HG03139 (cell line): ENCODE measurements around the gene ST3GAL5.
"Not testable (repeated sequence)": the region's sequence is repeated elsewhere in the genome, so short reads cannot be mapped to it uniquely, and the experiment has no call there.

Experiments
- ATAC-seq: cut with Tn5 transposase; IDR thresholded peaks from one replicate; pipeline ENCODE4 v1.9.1; 2021; ENCODE audit not compliant: unreplicated experiment

Gene ST3GAL5

GRCh38 chr2:85894554-85895278, 5.9 kb upstream of the ST3GAL5 start:
- ATAC-seq: not testable (repeated sequence)

- no peak for ATAC-seq
Observed at GRCh38 chr2:85893428-85894258, 4.9 kb upstream of the ST3GAL5 start.

DNA sequence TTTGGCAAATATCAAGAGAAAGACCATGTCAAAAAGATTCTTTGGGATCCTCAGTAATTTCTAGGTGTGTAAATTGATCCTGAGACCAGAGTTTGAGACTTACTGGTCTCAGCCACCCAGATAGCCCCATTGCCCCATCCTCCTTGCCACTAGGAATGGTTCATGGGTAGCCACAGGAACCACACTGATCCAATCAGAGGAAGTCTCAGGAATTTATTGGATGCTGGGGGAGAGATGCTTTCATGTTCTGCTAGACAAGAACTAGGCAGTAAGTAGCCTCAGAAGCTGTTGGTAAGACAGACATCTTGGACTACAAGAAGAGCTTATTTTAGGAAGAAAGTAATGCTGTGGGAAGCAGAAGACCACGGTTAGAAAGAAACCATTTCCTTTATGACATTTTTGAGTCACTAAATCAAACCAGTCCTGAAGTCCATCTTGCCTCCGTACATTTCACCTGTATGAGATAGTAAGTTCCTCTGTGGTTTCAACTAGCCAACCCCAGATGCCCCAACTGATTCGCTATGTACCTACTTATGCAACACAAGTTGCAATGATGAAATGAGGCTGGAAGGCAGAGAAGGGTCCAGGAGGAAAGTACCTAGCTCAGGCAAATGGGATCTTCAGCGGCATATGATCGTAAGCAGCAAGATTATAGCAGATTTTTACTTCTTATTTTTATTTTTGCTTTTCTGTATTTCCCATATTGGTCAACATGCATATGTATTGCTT, 3.6 kb upstream of the ST3GAL5 start:
- ATAC-seq: no peak

DNA sequence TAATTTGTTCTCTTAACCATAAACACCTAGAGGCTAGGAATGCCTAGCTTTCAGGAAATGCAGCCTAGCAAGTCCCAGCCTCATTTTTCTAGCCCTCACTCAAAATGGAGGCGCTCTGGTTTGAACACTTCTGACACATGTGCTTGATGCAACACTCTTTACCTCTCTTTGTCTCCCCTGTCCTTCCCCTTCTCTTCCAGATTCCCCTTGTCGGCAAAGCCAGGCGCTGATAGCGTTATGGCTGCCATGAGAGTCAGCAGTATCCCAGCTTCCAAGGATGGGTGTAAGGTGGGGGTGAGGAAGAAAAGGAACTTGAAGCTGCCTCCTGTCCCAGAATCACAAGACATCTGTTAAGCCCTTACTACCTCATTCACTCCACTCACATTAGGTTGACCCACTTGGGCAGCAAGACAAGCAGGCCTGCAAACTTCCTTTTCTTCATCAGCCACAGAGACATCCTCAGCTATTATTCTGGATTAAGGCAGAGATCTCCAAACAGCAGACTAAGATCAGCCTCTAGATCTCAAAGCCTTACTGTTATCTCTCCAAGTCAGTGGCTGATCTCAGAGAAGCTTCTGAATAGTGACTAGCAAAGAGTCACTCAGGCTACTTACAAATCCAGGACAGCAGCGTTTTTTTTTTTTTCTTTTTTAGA, 1.9 kb upstream of the ST3GAL5 start:
- no peak for ATAC-seq

DNA sequence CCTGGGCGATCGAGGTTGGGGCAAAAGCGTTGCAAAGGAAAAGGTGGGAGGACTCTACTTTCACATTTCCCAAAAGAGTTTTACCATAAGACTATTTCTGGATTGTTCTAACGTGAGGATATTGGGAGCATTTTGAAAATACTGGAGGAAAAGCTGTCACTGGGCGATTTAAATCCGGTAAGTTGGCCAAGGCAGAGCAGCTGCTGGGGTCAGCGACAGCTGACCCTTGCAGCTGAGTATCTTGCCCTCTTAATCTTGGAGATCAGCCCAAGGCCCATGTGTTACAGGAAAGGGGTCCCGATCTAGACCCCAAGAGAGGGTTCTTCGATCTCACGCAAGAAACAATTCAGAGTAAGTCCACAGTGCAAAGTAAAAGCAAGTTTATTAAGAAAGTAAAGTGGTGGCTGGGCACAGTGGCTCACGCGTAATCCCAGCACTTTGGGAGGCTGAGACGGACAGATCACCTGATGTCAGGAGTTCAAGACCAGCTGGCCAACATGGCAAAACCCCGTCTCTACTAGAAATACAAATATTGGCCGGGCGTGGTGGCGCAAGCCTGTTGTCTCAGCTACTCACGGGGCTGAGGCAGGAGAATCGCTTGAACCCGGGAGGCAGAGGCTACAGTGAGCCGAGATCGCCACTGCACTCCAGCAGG, 964 bp upstream of the ST3GAL5 start:
- no peak for ATAC-seq

- ATAC-seq: no peak
Observed at GRCh38 chr2:85888020-85888683, 638 bp downstream of the ST3GAL5 start.

DNA sequence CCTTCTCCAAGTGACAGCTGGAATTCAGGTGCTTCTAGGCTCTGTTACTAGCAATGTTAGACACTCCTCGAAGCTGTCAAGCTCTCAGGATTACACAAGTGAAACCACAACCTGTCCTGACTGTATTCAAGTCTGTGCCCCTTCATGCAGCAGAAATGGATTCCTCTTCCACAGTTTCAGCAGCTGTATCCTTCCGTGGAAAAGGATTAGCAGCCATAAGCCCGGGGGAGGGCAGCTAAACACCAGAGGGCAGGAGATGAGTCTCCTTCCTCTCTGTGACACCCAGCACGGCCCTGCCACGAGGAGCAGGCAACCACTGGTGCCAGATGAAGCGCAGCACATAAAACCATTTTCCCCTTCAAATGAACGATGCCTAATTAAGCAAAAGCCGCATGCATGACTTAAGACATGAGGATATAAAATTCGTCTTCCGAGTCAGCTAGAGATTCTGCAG, 1.2 kb downstream of the ST3GAL5 start:
- no peak for ATAC-seq

DNA sequence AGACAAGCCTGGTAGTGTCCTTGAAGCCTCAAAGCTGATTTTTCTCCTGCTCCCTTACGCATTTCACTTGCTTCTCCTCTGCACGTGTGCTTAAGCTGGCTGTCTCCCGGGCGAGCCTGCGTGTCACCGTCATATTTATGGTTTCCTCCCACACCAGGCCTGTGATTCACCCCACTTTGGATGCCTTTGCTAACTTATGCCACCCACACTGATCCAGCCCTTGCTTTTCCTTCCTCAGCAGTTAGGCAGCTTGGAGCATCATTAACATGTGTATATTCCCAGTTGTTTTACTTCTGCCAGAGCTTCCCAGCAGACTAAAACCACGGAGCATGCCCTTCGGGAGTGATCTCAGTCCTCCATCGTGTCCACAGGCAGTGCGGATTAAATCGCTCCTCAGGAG, 2.2 kb downstream of the ST3GAL5 start:
- ATAC-seq: no peak

GRCh38 chr2:85886141-85886540, 2.6 kb downstream of the ST3GAL5 start:
- no peak for ATAC-seq

DNA sequence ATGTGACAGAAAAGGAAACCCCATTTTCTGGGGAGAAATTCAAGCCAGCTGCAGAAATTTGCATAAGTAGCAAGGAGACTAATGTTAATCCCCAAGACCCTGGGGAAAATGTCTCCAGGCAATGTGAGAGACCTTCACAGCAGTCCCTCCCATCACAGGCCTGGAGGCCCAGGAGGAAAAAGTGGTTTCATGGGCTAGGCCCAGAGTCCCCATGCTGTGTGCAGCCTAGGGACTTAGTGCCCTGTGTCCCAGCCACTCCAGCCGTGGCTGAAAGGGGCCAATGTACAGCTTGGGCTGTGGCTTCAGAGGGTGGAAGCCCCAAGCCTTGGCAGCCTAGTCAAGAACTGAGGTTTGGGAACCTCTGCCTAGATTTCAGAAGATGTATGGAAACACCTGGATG, 7.0 kb downstream of the ST3GAL5 start:
- ATAC-seq: not testable (repeated sequence)

- ATAC-seq: not testable (repeated sequence)
Observed at GRCh38 chr2:85880716-85881328, 8.0 kb downstream of the ST3GAL5 start.

DNA sequence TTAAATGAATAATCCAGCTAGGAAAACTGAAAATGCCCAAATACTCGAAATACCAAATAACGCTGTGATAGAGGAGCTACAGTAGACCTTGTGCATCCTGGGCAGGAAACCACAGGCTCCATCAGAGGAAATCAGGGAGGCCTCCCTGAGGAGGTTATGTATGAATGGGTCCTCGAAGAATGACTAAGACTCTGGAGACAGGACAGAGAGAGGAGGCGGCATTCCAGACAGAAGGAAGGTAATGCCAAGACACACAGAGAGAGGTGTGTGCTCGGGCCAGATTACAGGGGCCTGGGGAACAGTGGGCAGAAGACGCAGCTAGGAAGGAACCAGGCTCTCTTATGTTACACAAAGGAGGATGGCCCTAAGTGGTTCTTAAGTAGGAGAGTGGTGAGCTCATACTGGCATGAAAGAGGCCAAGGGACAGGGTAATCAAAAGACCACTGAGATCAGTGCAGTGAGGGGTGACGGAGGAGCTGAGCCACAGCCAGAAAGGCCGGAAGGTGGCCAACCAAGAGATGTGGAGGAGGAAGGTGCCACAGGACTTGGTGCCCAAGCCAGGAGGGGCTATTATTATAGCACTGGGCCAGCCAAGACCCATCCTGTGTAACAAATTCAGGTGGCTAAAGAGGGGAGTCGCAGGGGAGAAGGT, 9.9 kb downstream of the ST3GAL5 start:
- ATAC-seq: no peak

- no peak for ATAC-seq
Observed at GRCh38 chr2:85875350-85876050, 13.3 kb downstream of the ST3GAL5 start.

- ATAC-seq: no peak
Observed at GRCh38 chr2:85873679-85874078, 15.1 kb downstream of the ST3GAL5 start.

GRCh38 chr2:85872536-85873161, 16.1 kb downstream of the ST3GAL5 start:
- ATAC-seq: no peak

DNA sequence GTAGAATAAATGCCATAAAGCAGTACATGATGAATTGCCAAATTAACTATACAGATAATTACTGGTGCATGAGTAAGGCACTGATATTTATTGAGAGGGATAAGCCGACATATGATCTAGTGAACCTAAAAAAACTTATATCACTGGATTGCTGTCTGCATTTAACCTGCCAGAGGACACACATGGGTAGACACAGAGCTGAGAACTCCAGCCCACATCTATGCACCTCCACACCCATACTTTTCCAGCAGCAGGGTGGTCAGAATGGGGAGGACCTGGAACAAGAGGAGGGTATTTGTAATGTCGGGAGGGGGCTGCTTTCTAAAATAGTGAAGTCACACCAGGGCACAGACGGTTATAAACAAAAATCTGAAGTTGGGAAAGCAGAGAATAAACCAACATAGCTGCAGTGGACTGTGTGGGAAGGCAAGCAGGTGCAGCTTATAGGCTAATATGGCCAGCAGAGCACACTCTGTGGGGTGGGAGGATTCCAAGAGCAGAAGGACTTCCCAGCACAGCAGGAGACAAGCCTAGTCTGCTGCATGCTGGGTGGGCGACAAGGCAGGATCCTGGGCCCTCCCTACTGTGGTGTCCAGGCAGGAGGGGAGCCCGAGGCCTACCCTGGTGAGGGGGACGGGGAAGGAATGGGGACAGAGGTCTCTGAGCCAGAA, 17.2 kb downstream of the ST3GAL5 start:
- no peak for ATAC-seq

DNA sequence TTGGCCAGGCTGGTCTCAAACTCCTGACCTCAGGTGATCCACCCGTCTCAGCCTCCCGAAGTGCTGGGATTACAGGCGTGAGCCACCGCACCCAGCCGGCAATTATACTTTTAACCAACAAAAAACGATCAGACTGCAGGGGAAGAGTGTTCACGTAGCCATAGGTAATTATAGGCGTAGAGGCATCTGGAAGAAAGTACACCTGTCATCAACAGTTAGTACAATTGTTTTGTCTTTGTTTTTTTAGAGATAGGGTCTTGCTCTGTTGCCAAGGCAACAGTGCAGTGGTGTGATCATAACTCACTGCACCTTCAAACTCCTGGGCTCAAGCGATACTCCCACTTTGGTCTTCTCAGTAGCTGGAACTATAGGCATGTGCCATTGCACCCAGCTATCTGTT, 20.0 kb downstream of the ST3GAL5 start:
- ATAC-seq: no peak
